B cell (primary cell): ENCODE measurements around the gene CFLAR.

Source experiments
- CTCF ChIP-seq: fragments of 200-600 bp; IDR thresholded peaks from one replicate; pipeline ENCODE4 v1.8.0; 2022; ENCODE audit warnings: antibody characterized with exemption, mild to moderate bottlenecking
- EZH2 ChIP-seq: IDR thresholded peaks from 2 replicates; pipeline ENCODE4 v1.6.1; 2012; ENCODE audit warnings: borderline replicate concordance, low read depth, mild to moderate bottlenecking, moderate library complexity, low read length; ENCODE audit not compliant: insufficient read depth, poor library complexity, severe bottlenecking

- no peak for TF ChIP-seq CTCF
- TF ChIP-seq EZH2, result no peak
Measured at GRCh38 chr2:201073071-201073470, 42.9 kb upstream of the CFLAR start.
